ENCODE results near the gene ANKMY1.

ANKMY1 gene

GRCh38 chr2:240557808-240558207 lies at the start of gene ANKMY1:
Gene ANKMY1 (minus strand): TSS chr2:240557988. CDS start chr2:240557335, 653 bp downstream.
- DNase-seq, result no peak
- in situ Hi-C loops (cut with MboI; ENCODE audit: low pct_unique_long_range_greater_than_20kb, low sequenced_read_pairs), result no loop called here

- in situ Hi-C loops (cut with MboI; ENCODE audit: low pct_unique_long_range_greater_than_20kb, low sequenced_read_pairs), result no loop called here
- DNase-seq, result no peak
Measured at GRCh38 chr2:240605867-240606743, 48.3 kb upstream of the ANKMY1 start.

- in situ Hi-C loops (cut with MboI; ENCODE audit: low pct_unique_long_range_greater_than_20kb, low sequenced_read_pairs), result no loop called here
- DNase-seq, result no peak
Measured at GRCh38 chr2:240604939-240605716, 47.3 kb upstream of the ANKMY1 start.

- no peak for DNase-seq
- in situ Hi-C loops (cut with MboI; ENCODE audit: low pct_unique_long_range_greater_than_20kb, low sequenced_read_pairs), result no loop called here
Measured at GRCh38 chr2:240604291-240604938, 46.6 kb upstream of the ANKMY1 start.

GRCh38 chr2:240603846-240604245 lies 46.1 kb upstream of the ANKMY1 start:
- DNase-seq, result no peak
- in situ Hi-C loops (cut with MboI; ENCODE audit: low pct_unique_long_range_greater_than_20kb, low sequenced_read_pairs), result no loop called here

GRCh38 chr2:240603081-240603835 lies 45.5 kb upstream of the ANKMY1 start:
- no peak for DNase-seq
- in situ Hi-C loops (cut with MboI; ENCODE audit: low pct_unique_long_range_greater_than_20kb, low sequenced_read_pairs), result no loop called here

GRCh38 chr2:240602266-240603050 lies 44.7 kb upstream of the ANKMY1 start:
- in situ Hi-C loops (cut with MboI; ENCODE audit: low pct_unique_long_range_greater_than_20kb, low sequenced_read_pairs), result no loop called here
- no peak for DNase-seq

GRCh38 chr2:240601831-240602160 lies 44.0 kb upstream of the ANKMY1 start:
- no peak for DNase-seq
- in situ Hi-C loops (cut with MboI; ENCODE audit: low pct_unique_long_range_greater_than_20kb, low sequenced_read_pairs), result no loop called here

- DNase-seq, result no peak
- in situ Hi-C loops (cut with MboI; ENCODE audit: low pct_unique_long_range_greater_than_20kb, low sequenced_read_pairs), result no loop called here
Measured at GRCh38 chr2:240601061-240601830, 43.5 kb upstream of the ANKMY1 start.

GRCh38 chr2:240600451-240600961 lies 42.7 kb upstream of the ANKMY1 start:
- in situ Hi-C loops (cut with MboI; ENCODE audit: low pct_unique_long_range_greater_than_20kb, low sequenced_read_pairs), result no loop called here
- DNase-seq, result no peak

GRCh38 chr2:240599141-240599583 lies 41.4 kb upstream of the ANKMY1 start:
- in situ Hi-C loops (cut with MboI; ENCODE audit: low pct_unique_long_range_greater_than_20kb, low sequenced_read_pairs), result no loop called here
- no peak for DNase-seq

GRCh38 chr2:240598311-240598911 lies 40.6 kb upstream of the ANKMY1 start:
- in situ Hi-C loops (cut with MboI; ENCODE audit: low pct_unique_long_range_greater_than_20kb, low sequenced_read_pairs), result no loop called here
- no peak for DNase-seq

GRCh38 chr2:240597419-240598181 lies 39.8 kb upstream of the ANKMY1 start:
- in situ Hi-C loops (cut with MboI; ENCODE audit: low pct_unique_long_range_greater_than_20kb, low sequenced_read_pairs), result no loop called here
- DNase-seq, result no peak

- DNase-seq, result no peak
- in situ Hi-C loops (cut with MboI; ENCODE audit: low pct_unique_long_range_greater_than_20kb, low sequenced_read_pairs), result no loop called here
Measured at GRCh38 chr2:240597054-240597418, 39.2 kb upstream of the ANKMY1 start.

- in situ Hi-C loops (cut with MboI; ENCODE audit: low pct_unique_long_range_greater_than_20kb, low sequenced_read_pairs), result no loop called here
- DNase-seq, result no peak
Measured at GRCh38 chr2:240596491-240596931, 38.7 kb upstream of the ANKMY1 start.

- in situ Hi-C loops (cut with MboI; ENCODE audit: low pct_unique_long_range_greater_than_20kb, low sequenced_read_pairs), result no loop called here
- DNase-seq, result no peak
Measured at GRCh38 chr2:240596080-240596460, 38.3 kb upstream of the ANKMY1 start.
